ENCODE measurements around the gene PCYT2. TPM values are rescaled to one million over a fixed set of nuclear protein-coding genes. Genes with fewer than 3 reads are reported as not detected.

PCYT2 gene
- polyA plus RNA-seq, 5 donors: 13.9 to 26.7 (median 15.7) TPM

- DNase-seq: no peak
Measured at GRCh38 chr17:81902653-81903414, 8.4 kb downstream of the PCYT2 start.

GRCh38 chr17:81902023-81902652 is 9.1 kb downstream of the PCYT2 start, which contains the start of gene NPB:
Gene NPB, plus strand, starts transcription at chr17:81902238. Its CDS starts 40 bp downstream, at chr17:81902278.
- no peak for DNase-seq

DNA sequence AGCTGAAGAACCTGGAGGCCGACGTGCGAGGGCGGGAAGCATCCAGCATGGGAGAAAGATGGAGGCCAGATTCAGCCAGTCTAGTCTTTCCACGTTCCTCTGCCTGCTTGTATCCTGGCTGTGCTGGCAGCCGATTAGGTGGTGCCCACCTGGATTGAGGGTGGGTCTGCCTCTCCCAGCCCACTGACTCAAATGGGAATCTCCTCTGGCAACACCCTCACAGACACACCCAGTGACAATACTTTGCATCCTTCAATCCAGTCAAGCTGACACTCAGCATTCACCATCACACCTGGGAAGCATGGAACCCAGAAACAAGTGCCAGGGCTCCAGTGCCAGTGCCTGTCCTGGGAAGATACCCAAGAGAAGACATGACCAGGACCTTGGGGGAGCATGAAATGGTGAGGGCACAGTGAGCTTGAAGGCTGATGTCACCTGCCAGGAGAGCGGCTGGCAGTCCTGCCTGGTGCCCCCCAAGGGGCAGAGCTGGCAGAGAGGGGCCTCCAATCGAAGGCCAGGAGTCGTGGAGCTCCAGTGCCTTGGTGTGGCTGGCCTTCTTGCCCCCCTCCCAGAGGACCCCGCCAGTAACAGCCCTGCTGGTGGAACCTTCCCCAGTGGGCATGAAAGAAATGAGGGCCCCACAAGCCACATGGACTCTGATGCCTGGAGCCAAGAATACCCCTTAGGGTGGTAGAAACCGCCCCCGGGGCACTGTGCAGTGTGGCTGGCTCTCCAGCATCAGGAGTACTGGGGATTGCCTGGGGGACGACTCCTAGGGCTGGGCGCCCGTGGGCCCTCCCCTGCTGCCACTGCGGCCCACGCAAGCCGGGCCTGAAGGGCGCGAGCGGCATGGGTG is 9.8 kb downstream of the PCYT2 start:
- DNase-seq: no peak

GRCh38 chr17:81900181-81900820 is 10.9 kb downstream of the PCYT2 start:
- DNase-seq: no peak

- no peak for DNase-seq
Measured at GRCh38 chr17:81899514-81900166, 11.6 kb downstream of the PCYT2 start.

DNA sequence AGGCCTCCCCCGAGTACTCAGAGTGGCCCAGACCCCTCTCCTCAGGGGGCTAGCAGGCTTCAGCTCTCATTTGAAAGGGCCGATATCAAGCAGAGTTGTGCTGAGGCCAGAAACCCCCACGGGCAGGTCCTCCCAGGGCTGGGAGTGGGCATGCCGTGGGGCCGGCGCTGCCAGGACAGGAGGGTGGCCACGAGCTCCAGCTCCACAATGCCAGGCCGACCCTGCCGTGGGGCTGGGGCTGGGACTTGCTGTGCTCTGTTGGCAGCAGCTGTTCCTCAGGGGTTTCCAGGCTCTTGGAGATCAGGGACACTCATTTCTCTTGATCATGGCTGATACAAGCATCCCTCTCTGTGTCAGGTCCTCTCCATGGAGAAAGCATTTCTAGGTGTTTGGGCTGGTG is 12.3 kb downstream of the PCYT2 start:
- no peak for DNase-seq

DNA sequence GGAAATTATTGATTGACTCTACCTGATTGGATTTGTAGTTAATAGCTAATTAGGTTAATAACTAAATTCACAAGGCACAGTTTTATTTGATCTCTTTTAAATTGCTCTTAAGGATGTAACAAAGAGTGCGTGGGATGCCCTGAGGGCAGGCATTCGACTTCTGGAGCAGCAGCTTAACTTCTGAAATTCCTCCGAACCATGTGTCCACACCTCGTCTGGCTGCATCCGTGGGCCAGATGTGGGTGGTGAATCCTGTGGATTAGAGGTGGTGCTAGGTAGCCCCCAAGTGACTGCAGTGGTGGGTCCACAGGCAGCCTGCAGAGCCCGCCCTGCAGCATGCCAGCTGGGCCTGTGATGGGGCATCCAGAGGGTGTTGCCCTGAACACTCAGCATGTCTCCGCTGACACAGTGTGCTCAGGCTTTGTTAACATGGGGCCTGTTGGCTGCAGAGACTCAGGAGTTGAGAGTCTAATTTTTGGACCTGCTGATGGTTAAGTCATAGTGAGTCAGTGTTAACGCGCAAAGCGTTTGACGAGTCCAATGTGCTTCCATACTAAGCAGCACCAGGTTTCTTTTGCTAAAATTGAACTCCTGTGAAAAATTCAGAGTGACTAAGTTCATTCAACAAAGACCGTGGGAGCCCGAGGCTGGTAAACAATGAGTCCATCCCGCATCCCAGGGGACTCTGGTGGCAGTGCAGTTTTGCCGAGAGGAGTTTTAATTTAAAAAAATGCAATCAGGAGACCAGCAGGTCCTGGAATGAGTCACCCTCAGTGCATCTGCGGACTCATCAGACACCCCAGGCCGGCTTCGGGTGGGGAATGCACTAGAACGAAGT is 13.0 kb downstream of the PCYT2 start:
- DNase-seq: no peak

GRCh38 chr17:81895400-81895799 is 15.8 kb downstream of the PCYT2 start:
- no peak for DNase-seq

GRCh38 chr17:81891303-81891552 is 20.0 kb downstream of the PCYT2 start:
- no peak for DNase-seq

- DNase-seq: no peak
Measured at GRCh38 chr17:81890447-81891302, 20.5 kb downstream of the PCYT2 start.

- DNase-seq: no peak
Measured at GRCh38 chr17:81889602-81890001, 21.6 kb downstream of the PCYT2 start.

DNA sequence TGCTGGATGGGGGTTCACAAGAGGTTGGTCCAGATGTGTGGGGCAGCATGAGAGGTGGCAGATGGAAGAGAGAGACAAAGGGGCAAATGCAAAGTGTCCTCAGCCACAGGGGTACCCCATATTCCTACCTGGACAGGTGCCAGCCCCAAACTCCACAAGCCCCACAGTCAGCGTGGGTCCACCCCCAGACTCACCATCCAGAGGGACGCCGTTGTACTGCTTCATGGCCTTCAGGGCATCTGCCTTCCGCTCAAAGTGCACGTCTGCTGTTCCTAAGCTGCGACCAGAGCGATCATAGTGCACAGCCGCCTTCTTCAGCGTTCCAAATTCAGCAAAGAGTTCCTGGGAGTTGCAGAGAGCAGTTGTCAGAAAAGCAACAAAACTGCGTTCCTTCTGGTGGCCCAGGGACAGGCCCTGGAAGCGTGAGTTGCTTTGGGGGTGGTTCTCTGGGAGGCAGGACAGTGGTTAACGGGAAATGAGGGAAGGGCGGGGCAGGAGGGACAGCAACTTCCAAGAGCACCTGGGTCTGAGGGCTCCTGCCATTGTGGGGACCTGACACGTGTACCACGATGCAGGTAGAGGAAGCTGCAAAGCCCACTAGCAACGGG is 22.1 kb downstream of the PCYT2 start:
- no peak for DNase-seq

GRCh38 chr17:81888105-81888987 is 22.9 kb downstream of the PCYT2 start:
- DNase-seq: no peak

DNA sequence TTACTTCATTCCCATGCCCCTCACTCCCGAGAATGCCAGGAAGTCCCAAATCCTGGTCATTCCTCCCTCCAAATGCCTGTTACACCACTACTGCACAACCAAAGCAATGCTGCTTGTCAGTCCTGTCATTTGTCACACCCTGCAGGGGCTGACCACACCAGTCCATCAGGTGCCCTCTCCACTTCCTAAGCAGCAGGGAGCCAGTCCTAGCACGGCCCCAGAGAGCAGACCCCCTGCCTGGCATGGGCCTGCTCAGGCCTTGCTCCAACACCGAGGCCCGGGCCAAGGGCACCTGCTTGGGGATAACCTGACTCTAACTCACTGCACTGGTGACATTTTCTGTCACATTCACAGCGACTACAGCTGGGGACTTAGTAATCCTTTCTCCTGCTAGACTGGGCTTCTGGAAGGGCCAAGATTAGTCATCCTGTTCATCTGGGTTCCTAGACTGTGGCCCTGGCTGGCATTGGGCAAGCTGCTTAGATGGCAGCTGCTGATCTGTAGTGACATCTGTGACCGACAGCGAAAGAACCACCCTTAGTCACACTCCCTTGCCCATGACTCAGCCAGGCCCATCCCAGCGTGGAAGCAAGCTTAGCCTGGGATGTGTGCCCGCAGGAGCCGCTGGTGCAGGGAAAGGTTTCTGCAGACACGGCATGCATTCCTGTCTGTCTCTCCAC is 25.2 kb downstream of the PCYT2 start:
- DNase-seq: no peak

DNA sequence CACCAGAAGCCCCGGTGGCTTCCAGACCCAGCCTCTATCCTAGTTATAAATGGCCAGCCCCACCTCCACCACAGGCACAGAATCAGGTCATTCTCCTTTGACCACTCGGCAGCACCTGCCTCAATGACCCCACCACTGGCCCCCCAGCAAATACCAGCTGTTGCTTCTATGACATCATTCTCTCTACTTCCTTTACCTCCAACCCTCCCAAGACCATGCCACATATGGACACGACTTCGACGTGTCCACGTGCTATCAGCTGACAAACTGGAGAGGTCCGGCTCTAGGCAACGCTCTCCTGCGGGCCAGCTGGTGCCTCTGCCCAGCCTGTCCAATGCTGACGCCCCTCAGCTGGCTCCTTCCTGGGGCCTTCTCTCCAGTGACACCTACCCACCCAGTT is 25.7 kb downstream of the PCYT2 start:
- DNase-seq: no peak

GRCh38 chr17:81884968-81885367 is 26.2 kb downstream of the PCYT2 start:
- no peak for DNase-seq

- no peak for DNase-seq
Measured at GRCh38 chr17:81884520-81884919, 26.7 kb downstream of the PCYT2 start.

DNA sequence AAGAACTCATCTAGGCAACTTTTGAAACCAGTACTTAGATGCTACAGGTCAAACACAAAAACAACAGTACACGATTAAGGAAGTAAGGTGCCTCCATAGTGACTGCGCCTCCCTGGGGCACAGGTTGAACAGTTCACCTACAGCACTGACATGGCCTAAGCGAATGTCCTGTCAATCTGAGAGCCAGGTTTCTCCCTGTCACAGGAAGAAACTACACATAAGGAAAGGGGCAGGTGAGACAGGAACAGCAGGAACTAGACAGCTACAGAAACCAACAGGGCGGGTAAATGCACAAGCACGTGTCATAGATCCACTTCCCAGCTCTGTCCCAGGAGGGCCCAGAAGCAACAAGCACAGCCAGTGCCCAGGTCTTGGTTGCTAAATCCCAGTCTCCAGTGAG is 32.1 kb downstream of the PCYT2 start:
- no peak for DNase-seq

All from right lung (tissue), 5 donors.